Anterior cingulate cortex (tissue), 58 donors: Measurements from ENCODE around the gene LMBR1.

Source experiments
- DNase-seq, 58 donors: peaks; one replicate each; lab custom pipeline; 2025; lab: John Stamatoyannopoulos, UW

Gene LMBR1

DNA sequence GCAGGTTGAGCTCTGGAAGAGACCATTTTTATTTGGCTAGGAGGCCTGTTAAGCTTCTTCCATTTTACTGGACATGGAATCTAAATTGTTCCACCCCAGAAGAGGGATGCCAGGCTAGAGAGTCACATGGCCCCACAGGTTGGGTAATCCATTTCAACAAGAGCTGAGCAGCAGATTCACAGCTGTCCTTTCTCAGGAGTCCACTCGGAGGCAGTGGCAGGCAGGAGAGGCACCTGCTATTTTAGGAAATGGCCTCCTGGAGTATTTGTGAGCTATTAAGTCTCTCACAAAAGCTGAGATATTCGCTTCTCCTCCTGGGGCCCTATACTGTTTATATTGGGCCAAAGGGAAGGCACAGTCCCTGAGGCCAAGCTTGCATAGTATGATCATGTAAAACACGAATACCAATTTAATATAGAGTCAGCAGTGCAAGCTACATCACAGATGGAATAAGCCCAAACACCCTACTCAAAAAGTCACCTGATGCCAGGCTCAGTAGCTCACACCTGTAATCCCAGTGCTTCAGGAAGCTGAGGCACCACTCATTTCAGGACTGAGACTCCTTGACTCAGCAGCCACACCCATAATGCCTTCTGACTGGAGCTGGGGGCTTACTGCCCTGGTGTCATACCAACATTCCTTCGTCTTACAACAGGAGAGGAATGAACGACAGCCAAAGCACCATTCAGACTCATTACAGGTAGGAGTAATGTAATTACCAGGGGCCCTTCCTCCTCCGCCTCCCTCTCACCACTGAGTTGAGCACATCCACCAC, 124.1 kb downstream of the LMBR1 start:
- DNase-seq: no peak

DNA sequence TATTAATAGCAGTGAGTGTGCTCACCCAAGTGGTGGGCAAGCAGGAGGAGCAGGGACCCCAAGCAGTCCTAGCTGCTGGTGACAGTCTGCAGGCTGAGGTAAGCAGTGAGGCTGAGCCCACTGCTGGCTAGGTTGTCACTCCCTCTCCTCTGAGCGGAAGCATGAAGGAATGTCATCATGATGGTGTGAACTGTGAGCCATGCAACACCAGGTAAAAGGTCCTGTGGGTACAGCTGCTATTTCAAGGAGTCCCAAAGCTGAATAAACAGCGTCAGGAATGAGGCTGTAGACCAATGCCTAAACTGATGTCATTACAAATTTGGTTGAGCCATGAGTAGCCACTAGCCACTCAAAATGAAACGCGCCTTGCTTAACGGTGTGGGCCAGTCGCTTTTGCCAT, 126.3 kb downstream of the LMBR1 start:
- no peak for DNase-seq

DNA sequence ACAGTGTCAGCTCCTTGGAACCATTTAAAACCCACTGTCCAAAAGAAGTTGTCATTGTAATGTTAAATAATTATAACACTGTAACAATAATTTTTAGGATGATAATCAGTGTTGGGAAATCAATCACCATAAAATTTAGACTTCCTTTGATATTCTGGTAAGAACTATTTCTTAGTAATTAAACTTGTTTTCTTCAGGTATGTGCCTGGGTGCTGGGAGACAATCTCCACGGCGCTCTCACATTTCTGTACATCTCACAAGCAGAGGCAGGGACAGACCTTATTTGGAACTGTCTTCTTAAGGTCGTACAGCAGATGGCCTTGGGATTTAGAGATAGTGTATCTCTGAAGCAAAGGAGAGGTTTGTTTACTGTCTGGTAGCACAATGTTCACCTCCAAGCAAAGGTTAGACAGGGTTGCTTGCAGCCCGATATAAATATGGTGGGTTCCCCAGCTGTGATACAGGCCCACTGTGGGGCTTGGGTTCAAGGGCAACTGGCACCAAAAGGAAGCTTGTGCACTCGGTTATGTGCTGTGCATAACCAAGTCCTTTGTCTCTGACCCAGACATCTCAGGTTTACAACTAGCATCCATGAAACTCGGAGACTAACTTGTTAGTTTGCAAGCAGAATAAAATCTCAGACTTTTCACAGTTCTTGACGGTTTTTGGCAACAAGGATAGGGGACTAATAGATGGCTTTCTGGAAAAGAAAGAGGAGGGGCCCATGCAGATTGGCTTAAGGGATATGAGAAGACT, 126.9 kb downstream of the LMBR1 start:
- no peak for DNase-seq

DNA sequence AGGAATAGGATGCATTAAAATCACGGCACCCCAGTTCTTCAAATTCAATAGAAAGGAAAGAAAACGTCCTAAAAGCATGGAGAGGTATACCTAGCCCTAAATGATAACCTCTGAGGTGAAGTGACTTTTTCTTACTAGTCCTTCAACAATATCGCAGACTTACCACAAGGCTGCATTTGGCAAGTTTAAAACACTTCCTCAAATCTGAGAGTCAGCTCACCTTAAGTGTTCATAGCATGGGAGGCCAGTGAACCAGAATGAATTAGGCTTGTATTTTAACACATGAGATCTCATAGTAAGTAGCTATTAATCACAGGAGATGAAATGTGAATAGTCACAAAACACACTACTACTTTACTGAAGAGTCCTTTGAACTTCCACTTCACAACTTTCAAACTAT, 128.2 kb downstream of the LMBR1 start:
- DNase-seq: no peak

DNA sequence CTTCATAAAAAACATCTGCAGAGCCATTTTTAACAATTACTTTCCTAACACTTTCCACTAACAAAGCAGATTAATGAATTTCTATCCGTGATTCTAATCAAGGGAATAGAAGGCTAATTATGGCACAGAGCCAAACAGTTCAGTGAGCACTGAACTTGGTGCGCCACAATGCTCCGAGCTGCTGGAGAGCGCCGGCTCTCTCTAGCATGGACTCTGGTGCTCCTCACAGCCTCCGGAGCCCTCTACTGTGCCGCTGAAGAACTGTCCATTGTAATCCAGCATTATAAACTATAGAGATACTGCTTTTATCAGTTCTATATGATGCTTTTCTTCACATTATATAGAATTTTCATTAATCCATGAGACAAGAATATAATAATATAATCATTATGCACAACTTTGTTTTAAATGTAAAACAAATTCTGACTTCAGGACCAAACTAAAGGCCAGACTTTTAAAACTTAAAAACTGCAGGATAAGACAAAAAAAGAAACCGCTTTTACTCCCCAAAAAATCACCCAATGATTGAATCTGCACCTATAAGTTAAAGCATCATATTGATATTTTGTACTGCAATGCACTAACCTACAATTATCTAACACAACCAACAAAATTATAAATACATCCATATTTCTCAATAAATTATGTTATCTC, 128.8 kb downstream of the LMBR1 start:
- peak in 53 of 58 donors; percentile 1 to 77 (median 44) for DNase-seq

DNA sequence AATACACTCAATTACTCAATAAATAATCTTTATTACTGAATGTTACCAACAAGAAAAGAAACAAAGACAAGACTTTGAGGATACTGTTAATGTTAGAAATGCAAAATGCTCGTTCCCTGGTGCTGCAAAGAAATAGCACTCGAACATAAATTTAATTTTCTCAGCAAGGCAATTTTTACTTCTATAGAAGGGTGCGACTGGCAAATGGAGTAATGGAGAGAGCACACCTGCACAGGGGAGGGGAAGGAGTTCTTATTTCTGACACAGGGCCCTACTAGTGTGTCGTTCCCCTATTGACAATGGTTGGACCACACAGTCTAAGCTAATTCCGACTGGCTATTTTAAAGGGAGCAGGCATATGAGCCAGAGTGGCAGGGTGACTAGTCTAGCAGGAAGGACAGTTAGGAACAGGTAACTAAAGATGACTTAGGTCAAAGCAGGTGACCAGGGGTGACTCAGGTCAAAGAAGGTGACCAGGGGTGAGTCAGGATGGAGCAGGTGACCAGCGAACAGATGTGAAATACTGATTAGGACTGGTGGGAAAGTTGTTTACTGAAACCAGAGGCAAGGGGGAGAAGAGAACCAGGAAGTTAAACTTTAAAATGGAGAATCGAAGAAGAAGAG, 133.3 kb downstream of the LMBR1 start:
- DNase-seq: no peak

GRCh38 chr7:156759143-156759542, 133.8 kb downstream of the LMBR1 start:
- DNase-seq: no peak

DNA sequence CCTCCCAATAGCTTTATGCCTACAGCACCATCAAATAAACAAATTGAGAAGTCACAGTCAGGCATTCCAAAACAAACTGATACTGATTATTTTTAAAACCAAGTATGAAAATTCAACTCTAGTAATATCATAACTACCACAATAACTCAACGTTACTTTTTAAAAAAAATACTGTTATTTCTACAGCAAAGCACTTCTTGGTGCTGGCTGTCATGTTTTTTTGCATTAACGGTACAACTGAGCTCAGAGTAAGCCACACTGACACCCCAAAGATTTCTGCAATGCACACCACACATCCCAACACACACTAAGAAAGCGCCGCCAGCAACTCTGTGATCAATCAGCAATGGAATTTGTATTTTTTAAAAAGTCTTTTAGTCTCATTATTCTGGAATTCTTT, 138.8 kb downstream of the LMBR1 start:
- no peak for DNase-seq

- DNase-seq: no peak
These were observed 139.4 kb downstream of the LMBR1 start for GRCh38 chr7:156753630-156754029.

- DNase-seq: no peak
These were observed 139.8 kb downstream of the LMBR1 start for GRCh38 chr7:156753229-156753560.

- no peak for DNase-seq
These were observed 140.4 kb downstream of the LMBR1 start for GRCh38 chr7:156752367-156753228.

GRCh38 chr7:156751319-156751718, 141.7 kb downstream of the LMBR1 start:
- no peak for DNase-seq

- DNase-seq: no peak
These were observed 145.3 kb downstream of the LMBR1 start for GRCh38 chr7:156747718-156748117.

- no peak for DNase-seq
These were observed 146.1 kb downstream of the LMBR1 start for GRCh38 chr7:156746891-156747290.

DNA sequence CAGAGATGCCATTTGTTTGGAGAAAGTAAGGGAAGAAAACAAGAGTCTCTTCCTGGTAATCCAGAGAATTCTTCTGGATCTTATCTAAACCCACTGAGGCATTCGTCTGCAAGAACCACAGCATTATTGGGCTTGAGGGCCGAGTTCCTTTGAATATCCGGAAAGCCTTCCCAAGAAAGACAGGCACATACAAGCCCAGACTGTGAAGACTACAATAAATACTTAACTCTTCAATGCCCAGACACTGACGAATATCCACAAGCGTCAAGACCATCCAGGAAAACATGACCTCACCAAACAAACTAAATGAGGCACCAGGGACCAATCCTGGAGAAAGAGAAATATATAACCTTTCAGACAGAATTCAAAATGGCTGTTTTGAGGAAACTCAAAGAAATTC, 153.4 kb downstream of the LMBR1 start:
- no peak for DNase-seq

- DNase-seq: no peak
These were observed 157.1 kb downstream of the LMBR1 start for GRCh38 chr7:156735851-156736250.

DNA sequence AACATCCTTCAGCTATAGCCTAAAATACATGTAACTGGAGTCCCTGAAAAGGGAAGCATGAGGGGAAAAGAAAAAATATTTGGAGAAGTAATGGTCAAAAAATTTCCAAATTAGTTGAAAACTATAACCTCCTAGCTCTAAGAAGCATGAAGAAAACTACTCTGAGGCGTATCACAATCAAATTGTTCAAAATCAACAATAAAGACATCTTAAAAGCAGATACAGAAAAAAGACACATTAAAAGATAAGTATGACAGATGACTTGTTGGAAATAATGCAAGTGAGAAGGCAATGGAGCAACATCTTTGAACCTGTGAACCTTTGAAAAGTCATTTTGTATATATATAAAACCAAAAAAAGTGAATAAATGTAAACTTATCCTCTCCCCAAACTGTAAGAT, 159.3 kb downstream of the LMBR1 start:
- DNase-seq: no peak

GRCh38 chr7:156732091-156732625, 160.8 kb downstream of the LMBR1 start:
- no peak for DNase-seq

DNA sequence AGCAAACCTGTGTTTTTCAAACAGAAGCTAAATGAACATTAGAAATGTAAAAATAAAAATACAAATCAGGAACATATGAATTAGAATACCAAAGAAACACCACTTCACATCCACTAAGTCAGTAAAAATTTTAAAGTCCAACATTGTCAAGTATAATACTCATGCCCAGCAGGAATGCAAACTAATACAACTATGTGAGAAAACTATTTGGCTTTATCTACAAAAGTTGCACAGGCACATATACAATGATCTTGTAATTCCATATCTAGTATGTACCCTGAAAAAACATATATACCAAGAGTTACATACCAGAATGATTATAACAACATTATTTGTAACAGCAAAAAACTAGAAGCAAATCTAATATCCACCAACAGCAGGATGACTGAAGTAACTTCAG, 161.3 kb downstream of the LMBR1 start:
- DNase-seq: no peak

DNA sequence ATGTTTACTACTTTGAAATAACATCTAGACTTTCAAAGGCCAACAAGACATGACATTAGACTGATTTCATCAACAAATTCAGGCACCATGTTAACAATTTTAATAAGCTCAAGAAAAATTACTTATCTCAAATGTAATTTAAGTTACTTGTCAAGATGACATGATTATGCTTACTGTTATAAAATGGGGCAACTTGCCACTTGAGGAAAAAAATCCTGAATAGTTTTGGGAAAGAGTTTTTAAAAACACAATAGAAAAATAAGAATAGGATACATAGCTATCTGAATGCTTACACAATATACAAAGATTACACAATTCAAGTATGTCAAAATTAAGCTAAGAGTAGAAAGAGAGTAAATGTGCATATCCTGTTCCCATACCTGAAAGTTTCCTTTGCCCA, 167.0 kb downstream of the LMBR1 start:
- DNase-seq: no peak
